D721Med (cell line): Measurements from ENCODE around the gene EXT2.

Experiments
- DNase-seq: peaks from one replicate; pipeline ENCODE4 v3.0.0; 2011; ENCODE audit warnings: low spot score; ENCODE audit not compliant: insufficient read length
- FAIRE-seq: peaks from 2 replicates; lab custom pipeline; 2011; peaks lifted over from hg19 to GRCh38; lab: Jason Lieb, UNC
- CTCF ChIP-seq: IDR thresholded peaks from 2 replicates; pipeline ENCODE4 v1.5.1; 2012; ENCODE audit warnings: mild to moderate bottlenecking, control low read depth; ENCODE audit not compliant: insufficient read depth; ENCODE audit errors: missing control alignments

Gene EXT2

GRCh38 chr11:44205352-44205751 is 109.9 kb downstream of the EXT2 start:
- FAIRE-seq (no peak), DNase-seq (no peak)
- TF ChIP-seq CTCF = no peak

GRCh38 chr11:44205836-44206235 is 110.4 kb downstream of the EXT2 start:
- FAIRE-seq = no peak
- DNase-seq = no peak
- TF ChIP-seq CTCF = no peak

- TF ChIP-seq CTCF = no peak
- DNase-seq (no peak), FAIRE-seq (no peak)
These were observed 111.8 kb downstream of the EXT2 start for GRCh38 chr11:44207292-44207691.

- FAIRE-seq = no peak
- no peak for DNase-seq
- no peak for TF ChIP-seq CTCF
These were observed 113.6 kb downstream of the EXT2 start for GRCh38 chr11:44208976-44209603.

- no peak for DNase-seq
- no peak for TF ChIP-seq CTCF
- FAIRE-seq = no peak
These were observed 116.7 kb downstream of the EXT2 start for GRCh38 chr11:44212128-44212527.

GRCh38 chr11:44213148-44213547 is 117.7 kb downstream of the EXT2 start:
- no peak for TF ChIP-seq CTCF
- FAIRE-seq = no peak
- no peak for DNase-seq

- FAIRE-seq = no peak
- no peak for DNase-seq
- no peak for TF ChIP-seq CTCF
These were observed 122.0 kb downstream of the EXT2 start for GRCh38 chr11:44217432-44217831.
